ENCODE results near the gene TANC1. TPM values are rescaled to one million over a fixed set of nuclear protein-coding genes. Genes with fewer than 3 reads are reported as not detected.

Gene TANC1
- total RNA-seq, 1 experiment from 2014 or later = 26.5 TPM

DNA sequence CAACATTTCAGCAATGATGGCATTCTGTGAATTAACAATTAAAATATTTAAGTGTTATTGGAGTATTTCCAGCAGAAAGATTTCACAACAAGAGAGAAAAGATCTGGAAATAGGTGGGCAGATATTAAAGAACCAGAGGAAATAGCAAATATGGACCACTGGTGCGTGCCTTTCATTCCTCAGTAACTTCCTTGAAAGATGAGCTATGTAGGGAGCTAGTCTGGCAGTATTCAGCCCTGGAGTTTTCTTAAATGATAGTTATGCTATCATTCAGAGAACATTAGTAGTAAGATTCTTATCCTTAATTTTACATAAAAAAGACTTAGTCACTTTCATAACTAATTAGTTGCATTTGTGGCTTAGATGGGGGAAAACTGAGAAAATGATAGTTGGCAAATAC is 41.5 kb downstream of the TANC1 start:
- peaks cover 30% of the 10 kb centered on the region for H3K36me3 ChIP-seq
- H3K27me3 ChIP-seq (replicated peaks) = no peaks in the 10 kb centered on the region
- H3K4me3 ChIP-seq = no peak overlapping the region
- DNase-seq (ENCODE audit: low read depth in 1 of 2, low spot score in 2 of 2) = no peak
- H3K9me3 ChIP-seq (replicated peaks) = peaks cover 7% of the 10 kb centered on the region
- H3K4me1 ChIP-seq (replicated peaks) = peaks cover 18% of the 10 kb centered on the region
- peak overlapping the region; percentile 30; the same call in 1 of the 2 replicates for H3K27ac ChIP-seq

- H3K27ac ChIP-seq = peak overlapping the region; percentile 30; the same call in 1 of the 2 replicates
- H3K4me3 ChIP-seq = no peak overlapping the region
- H3K9me3 ChIP-seq (replicated peaks) = peaks cover 8% of the 10 kb centered on the region; the same call in 1 of the 2 replicates
- peak; percentile 72 to 82 for DNase-seq (ENCODE audit: low read depth in 1 of 2, low spot score in 2 of 2)
- H3K4me1 ChIP-seq (replicated peaks) = peaks cover 18% of the 10 kb centered on the region
- H3K36me3 ChIP-seq = peaks cover 31% of the 10 kb centered on the region
- H3K27me3 ChIP-seq (replicated peaks) = no peaks in the 10 kb centered on the region
These were observed 41.9 kb downstream of the TANC1 start for GRCh38 chr2:159010340-159010739.

- Histone ChIP-seq H3K36me3 (peaks cover 37% of the 10 kb centered on the region), H3K27ac (no peak overlapping the region), H3K4me3 (no peak overlapping the region), H3K9me3 (replicated peaks) (peaks cover 14% of the 10 kb centered on the region), H3K27me3 (replicated peaks) (no peaks in the 10 kb centered on the region), H3K4me1 (replicated peaks) (peaks cover 18% of the 10 kb centered on the region)
- peak in 1 of 2 experiments; percentile 20 for DNase-seq (ENCODE audit: low read depth in 1 of 2, low spot score in 2 of 2)
These were observed 42.5 kb downstream of the TANC1 start for GRCh38 chr2:159010963-159011362.

GRCh38 chr2:159012142-159012541 is 43.7 kb downstream of the TANC1 start:
- DNase-seq (ENCODE audit: low read depth in 1 of 2, low spot score in 2 of 2) = no peak
- Histone ChIP-seq H3K4me3 (no peak overlapping the region), H3K27me3 (replicated peaks) (no peaks in the 10 kb centered on the region), H3K4me1 (replicated peaks) (peaks cover 18% of the 10 kb centered on the region), H3K36me3 (peaks cover 40% of the 10 kb centered on the region), H3K27ac (no peak overlapping the region), H3K9me3 (replicated peaks) (peaks cover 16% of the 10 kb centered on the region)

DNA sequence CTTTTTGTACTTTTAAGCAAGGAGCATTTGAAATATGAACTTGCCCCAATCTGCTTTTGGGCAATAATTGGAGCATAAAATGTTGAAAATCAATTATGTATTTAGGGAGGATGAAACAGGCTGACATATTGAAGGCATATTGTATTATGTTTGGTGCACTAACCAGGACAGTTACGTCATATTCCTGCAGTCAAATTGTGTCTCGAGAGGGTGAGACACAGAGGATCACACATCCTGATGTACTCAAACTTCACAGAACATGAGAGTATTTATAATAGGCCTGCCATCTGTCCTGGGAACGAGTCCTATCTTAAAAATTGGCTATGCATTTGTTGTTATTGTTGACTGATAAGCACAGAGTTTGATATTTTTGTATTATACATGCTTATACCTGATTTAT is 44.7 kb downstream of the TANC1 start:
- DNase-seq (ENCODE audit: low read depth in 1 of 2, low spot score in 2 of 2) = no peak
- Histone ChIP-seq H3K27ac (no peak overlapping the region), H3K9me3 (replicated peaks) (peaks cover 16% of the 10 kb centered on the region), H3K4me1 (replicated peaks) (peaks cover 18% of the 10 kb centered on the region), H3K4me3 (no peak overlapping the region), H3K27me3 (replicated peaks) (no peaks in the 10 kb centered on the region), H3K36me3 (peaks cover 35% of the 10 kb centered on the region)

DNA sequence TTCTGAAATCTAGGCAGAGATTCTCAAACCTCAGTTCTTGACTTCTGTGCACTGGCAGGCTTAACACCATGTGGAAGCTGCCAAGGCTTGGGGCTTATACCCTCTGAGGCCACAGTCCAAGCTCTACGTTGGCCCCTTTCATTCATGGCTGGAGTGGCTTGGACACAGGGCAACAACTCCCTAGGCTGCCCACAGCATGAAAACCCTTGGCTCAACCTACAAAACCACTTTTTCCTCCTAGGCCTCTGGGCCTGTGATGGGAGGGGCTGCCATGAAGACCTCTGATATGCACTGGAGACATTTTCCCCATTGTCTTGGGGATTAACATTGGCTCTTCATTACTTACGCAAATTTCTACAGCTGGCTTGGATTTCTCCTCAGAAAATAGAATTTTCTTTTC is 46.7 kb downstream of the TANC1 start:
- Histone ChIP-seq H3K27me3 (replicated peaks) (no peaks in the 10 kb centered on the region), H3K36me3 (peaks cover 23% of the 10 kb centered on the region), H3K4me1 (replicated peaks) (peaks cover 8% of the 10 kb centered on the region), H3K27ac (no peak overlapping the region), H3K9me3 (replicated peaks) (peaks cover 16% of the 10 kb centered on the region), H3K4me3 (no peak overlapping the region)
- no peak for DNase-seq (ENCODE audit: low read depth in 1 of 2, low spot score in 2 of 2)

DNA sequence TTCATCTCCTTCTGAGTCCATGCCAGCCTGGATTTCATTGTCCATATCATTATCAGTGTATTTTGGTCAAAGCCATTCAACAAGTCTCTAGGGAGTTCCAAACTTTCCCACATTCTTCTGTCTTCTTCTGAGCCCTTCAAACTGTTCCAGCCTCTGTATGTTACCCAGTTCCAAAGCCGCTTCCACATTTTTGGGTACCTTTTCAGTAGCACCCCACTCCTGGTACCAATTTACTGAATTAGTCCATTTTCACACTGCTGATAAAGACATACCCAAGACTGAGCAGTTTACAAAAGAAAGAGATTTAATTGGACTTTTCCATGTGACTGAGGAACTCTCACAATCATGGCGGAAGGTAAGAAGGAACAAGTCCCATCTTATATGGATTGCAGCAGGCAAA is 47.4 kb downstream of the TANC1 start:
- H3K36me3 ChIP-seq = peaks cover 23% of the 10 kb centered on the region
- H3K4me1 ChIP-seq (replicated peaks) = peaks cover 5% of the 10 kb centered on the region
- H3K4me3 ChIP-seq = no peak overlapping the region
- H3K27ac ChIP-seq = no peak overlapping the region
- no peaks in the 10 kb centered on the region for H3K27me3 ChIP-seq (replicated peaks)
- DNase-seq (ENCODE audit: low read depth in 1 of 2, low spot score in 2 of 2) = no peak
- peaks cover 16% of the 10 kb centered on the region for H3K9me3 ChIP-seq (replicated peaks)

DNA sequence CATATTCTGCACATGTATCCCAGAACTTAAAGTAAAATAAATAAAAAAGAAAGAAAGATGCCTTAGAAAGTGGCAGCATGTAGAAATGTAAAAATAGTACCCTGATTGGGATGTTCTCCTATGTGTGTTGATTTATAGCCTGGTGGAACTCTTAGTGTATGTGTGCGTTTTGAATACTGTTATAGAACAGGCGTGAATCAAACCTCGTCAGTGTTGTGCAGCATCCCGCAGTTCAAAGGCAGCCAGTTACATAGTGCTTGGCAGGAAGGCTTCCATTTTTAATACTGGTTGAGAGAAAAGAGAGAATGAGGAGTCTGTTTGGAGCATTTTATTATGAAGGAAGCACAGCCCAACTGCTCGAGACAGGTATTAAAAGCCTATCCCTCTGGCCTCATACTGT is 49.4 kb downstream of the TANC1 start:
- DNase-seq (ENCODE audit: low read depth in 1 of 2, low spot score in 2 of 2) = no peak
- no peak overlapping the region for H3K27ac ChIP-seq
- no peak overlapping the region for H3K4me3 ChIP-seq
- no peaks in the 10 kb centered on the region for H3K4me1 ChIP-seq (replicated peaks)
- peaks cover 16% of the 10 kb centered on the region for H3K9me3 ChIP-seq (replicated peaks)
- peaks cover 20% of the 10 kb centered on the region for H3K36me3 ChIP-seq
- no peaks in the 10 kb centered on the region for H3K27me3 ChIP-seq (replicated peaks)

GRCh38 chr2:159019021-159019420 is 50.6 kb downstream of the TANC1 start:
- Histone ChIP-seq H3K9me3 (replicated peaks) (peaks cover 16% of the 10 kb centered on the region), H3K4me3 (no peak overlapping the region), H3K36me3 (peaks cover 18% of the 10 kb centered on the region), H3K4me1 (replicated peaks) (no peaks in the 10 kb centered on the region; the same call in 1 of the 2 replicates), H3K27me3 (replicated peaks) (no peaks in the 10 kb centered on the region), H3K27ac (no peak overlapping the region)
- DNase-seq (ENCODE audit: low read depth in 1 of 2, low spot score in 2 of 2) = no peak

DNA sequence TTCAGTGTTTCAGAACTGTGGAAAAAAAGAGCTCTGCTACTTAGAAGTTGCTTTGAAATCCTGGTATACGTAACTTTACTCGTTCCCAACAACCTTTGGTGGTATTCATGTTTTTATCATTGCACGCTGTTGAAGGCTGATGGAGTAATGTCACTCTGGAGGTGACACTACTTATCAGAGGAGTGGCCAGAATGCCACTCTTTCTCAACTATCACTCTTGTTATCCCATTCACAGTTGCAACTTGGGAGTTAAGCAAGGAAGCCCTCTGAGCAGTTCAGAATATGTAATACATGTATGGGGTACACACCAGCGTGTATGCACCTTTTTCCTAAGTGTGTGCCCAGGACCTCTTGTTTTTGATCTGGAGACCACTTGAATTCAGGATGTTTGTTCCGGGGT is 53.6 kb downstream of the TANC1 start:
- no peak for DNase-seq (ENCODE audit: low read depth in 1 of 2, low spot score in 2 of 2)
- no peaks in the 10 kb centered on the region for H3K36me3 ChIP-seq
- no peaks in the 10 kb centered on the region for H3K27me3 ChIP-seq (replicated peaks)
- no peaks in the 10 kb centered on the region for H3K9me3 ChIP-seq (replicated peaks)
- H3K4me3 ChIP-seq = no peak overlapping the region
- H3K4me1 ChIP-seq (replicated peaks) = no peaks in the 10 kb centered on the region; the same call in 1 of the 2 replicates
- H3K27ac ChIP-seq = no peak overlapping the region

- Histone ChIP-seq H3K4me3 (no peak overlapping the region), H3K9me3 (replicated peaks) (no peaks in the 10 kb centered on the region), H3K4me1 (replicated peaks) (peaks cover 18% of the 10 kb centered on the region), H3K36me3 (no peaks in the 10 kb centered on the region), H3K27me3 (replicated peaks) (no peaks in the 10 kb centered on the region), H3K27ac (no peak overlapping the region)
- DNase-seq (ENCODE audit: low read depth in 1 of 2, low spot score in 2 of 2) = no peak
These were observed 57.7 kb downstream of the TANC1 start for GRCh38 chr2:159026170-159026569.

- H3K36me3 ChIP-seq = no peaks in the 10 kb centered on the region
- no peak for DNase-seq (ENCODE audit: low read depth in 1 of 2, low spot score in 2 of 2)
- no peaks in the 10 kb centered on the region for H3K27me3 ChIP-seq (replicated peaks)
- H3K4me1 ChIP-seq (replicated peaks) = peaks cover 24% of the 10 kb centered on the region
- H3K4me3 ChIP-seq = no peak overlapping the region
- no peak overlapping the region for H3K27ac ChIP-seq
- H3K9me3 ChIP-seq (replicated peaks) = no peaks in the 10 kb centered on the region
These were observed 60.3 kb downstream of the TANC1 start for GRCh38 chr2:159028776-159029175.

- peaks cover 34% of the 10 kb centered on the region for H3K4me1 ChIP-seq (replicated peaks)
- no peaks in the 10 kb centered on the region for H3K36me3 ChIP-seq
- no peaks in the 10 kb centered on the region for H3K27me3 ChIP-seq (replicated peaks)
- no peak for DNase-seq (ENCODE audit: low read depth in 1 of 2, low spot score in 2 of 2)
- H3K27ac ChIP-seq = peak overlapping the region; percentile 47; the same call in 1 of the 2 replicates
- no peaks in the 10 kb centered on the region for H3K9me3 ChIP-seq (replicated peaks)
- no peak overlapping the region for H3K4me3 ChIP-seq
These were observed 61.5 kb downstream of the TANC1 start for GRCh38 chr2:159029936-159030335.

GRCh38 chr2:159030674-159031380 is 62.4 kb downstream of the TANC1 start:
- no peaks in the 10 kb centered on the region for H3K27me3 ChIP-seq (replicated peaks)
- no peak overlapping the region for H3K4me3 ChIP-seq
- no peaks in the 10 kb centered on the region for H3K36me3 ChIP-seq
- peak overlapping the region; percentile 47 for H3K27ac ChIP-seq
- H3K9me3 ChIP-seq (replicated peaks) = no peaks in the 10 kb centered on the region
- peaks cover 39% of the 10 kb centered on the region for H3K4me1 ChIP-seq (replicated peaks)
- peak; percentile 56 to 64 for DNase-seq (ENCODE audit: low read depth in 1 of 2, low spot score in 2 of 2)

DNA sequence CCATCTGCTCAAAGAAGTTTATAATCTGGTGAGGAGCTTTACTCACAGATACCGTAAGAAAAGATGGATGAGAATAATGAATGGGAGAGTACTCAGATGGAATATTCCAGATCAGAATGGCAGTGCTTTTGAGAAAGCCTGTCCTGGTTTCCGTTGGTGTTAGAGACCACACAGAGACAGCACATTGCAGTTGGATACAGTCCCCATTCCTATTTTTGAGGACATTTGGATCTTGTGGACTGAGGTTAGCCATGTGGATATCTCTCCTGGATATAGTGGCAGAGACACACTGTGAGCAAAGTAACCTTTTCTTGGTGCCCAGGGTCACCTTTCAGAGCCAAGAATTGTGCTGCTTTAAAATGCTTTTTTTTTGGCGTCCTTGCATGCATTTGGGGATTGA is 63.7 kb downstream of the TANC1 start:
- DNase-seq (ENCODE audit: low read depth in 1 of 2, low spot score in 2 of 2) = no peak
- peaks cover 39% of the 10 kb centered on the region for H3K4me1 ChIP-seq (replicated peaks)
- no peak overlapping the region for H3K27ac ChIP-seq

More for the DNA sequence above, 63.7 kb downstream of the TANC1 start:
- Histone ChIP-seq H3K9me3 (replicated peaks) (no peaks in the 10 kb centered on the region), H3K4me3 (no peak overlapping the region), H3K27me3 (replicated peaks) (no peaks in the 10 kb centered on the region), H3K36me3 (no peaks in the 10 kb centered on the region)

Measured in SJSA1 (cell line).